Stimulated activated CD4-positive, alpha-beta T cell treated with anti-CD3 and anti-CD28 coated beads, TNF-alpha, amount 100 ng/mL, for 48 hours (primary cell): ENCODE measurements around the gene NSD1.

Experiments used
- DNase-seq, 3 donors: peaks; one replicate each; pipeline ENCODE4 v3.0.0-alpha.2; 2020; ENCODE audit warnings: low read depth in 3 of 3

Gene NSD1

DNA sequence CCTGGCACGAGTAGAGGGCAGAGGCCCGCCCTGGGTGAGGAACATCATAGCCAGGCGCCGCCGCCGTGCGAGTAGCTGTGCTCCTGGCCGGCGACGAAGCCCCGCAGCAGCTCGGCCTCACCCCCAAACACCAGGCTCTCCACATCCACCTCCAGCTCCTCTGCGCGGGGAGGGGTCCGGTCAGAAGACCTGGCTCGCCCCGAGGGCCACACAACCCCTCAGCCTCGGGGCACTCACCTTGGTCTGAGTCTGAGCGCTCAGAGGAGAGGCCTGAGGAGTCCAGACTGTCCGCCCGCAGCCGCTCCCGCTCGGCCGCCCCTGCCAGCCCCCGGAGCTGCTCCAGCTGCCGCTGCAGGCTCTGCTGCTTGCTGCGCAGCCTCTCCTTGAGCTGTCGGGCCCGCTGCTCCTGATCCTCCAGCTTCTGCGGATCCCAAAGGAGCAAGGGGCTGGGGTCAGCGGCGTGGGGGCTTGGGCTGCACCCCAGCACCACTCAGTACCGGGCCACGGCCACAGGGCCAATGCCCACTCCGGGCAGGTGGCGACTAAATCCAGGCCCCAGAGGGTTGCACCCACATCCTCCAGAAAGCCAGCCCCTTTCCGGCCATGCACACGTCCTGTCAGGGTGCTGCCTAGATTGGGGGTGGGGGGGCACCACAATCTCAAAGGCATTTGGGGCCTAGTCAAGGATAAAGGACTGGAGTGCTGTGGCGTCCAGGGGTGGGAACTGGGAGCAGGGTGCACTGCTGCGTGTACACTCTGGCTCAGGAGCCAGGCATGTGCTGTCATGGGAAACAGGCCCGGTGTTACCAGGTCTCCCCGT, 174.2 kb downstream of the NSD1 start:
- DNase-seq = no peak

GRCh38 chr5:177308740-177309139, 175.2 kb downstream of the NSD1 start:
- no peak for DNase-seq

GRCh38 chr5:177309351-177310191, 176.0 kb downstream of the NSD1 start:
- peak; percentile 60 to 66 (median 66) for DNase-seq

- no peak for DNase-seq
Measured at GRCh38 chr5:177310332-177310731, 176.8 kb downstream of the NSD1 start.

- DNase-seq = no peak
Measured at GRCh38 chr5:177310757-177311391, 177.3 kb downstream of the NSD1 start.

- DNase-seq = no peak
Measured at GRCh38 chr5:177311392-177311722, 177.8 kb downstream of the NSD1 start.

DNA sequence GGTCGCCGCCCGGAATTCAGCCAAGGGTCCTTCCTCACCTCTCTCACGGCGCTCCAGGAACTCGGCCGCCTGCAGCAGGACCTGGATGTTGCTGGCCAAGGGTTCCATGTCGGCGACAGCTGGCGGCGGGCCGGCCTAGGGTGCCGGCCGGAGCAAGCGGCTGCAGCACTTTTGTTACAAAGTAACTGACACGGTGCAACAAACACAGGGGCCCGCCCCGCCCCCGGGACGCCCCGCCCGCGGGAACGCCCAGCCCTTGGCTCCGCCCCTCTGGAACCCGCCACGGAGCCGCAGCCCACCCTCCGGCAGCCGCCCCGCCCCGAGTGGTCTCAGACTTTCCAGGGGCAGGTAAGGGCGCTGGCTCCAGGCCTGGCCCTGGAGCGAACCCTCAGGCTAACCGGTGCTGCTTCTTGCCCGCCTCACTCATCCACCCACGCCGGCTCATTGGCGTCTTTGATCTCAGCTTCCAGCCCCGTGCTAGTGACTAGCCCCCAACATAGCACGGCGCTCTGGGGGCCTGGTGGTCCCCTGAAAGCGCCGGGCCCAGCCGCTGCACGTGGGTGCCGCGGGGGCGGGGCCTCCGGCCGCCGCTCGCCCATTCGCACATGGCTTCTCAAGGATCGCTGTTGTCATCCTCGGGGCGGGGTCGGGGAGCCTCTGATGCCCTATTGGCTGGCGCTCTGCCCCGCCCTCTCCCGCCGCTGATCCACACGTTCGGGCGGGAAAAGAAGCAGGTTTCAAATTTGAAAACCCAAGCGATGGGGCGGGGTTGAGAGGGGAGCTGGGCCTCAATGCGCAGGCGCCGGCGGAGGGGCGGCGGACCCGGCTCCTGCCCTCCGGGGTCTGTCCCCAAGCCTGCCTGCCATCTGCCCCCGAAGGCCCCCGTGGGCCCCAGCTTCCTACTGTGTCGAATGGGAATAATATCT, 178.4 kb downstream of the NSD1 start, which contains the start of gene MXD3:
MXD3 (minus strand) TSS at position 176 of the 926 bp plus-strand sequence; CDS start at position 108, 68 bp downstream.
- DNase-seq = peak; percentile 97 to 98 (median 98)

- DNase-seq = peak in 1 of 3 donors; percentile 45
Measured at GRCh38 chr5:177312649-177313181, 179.1 kb downstream of the NSD1 start.

DNA sequence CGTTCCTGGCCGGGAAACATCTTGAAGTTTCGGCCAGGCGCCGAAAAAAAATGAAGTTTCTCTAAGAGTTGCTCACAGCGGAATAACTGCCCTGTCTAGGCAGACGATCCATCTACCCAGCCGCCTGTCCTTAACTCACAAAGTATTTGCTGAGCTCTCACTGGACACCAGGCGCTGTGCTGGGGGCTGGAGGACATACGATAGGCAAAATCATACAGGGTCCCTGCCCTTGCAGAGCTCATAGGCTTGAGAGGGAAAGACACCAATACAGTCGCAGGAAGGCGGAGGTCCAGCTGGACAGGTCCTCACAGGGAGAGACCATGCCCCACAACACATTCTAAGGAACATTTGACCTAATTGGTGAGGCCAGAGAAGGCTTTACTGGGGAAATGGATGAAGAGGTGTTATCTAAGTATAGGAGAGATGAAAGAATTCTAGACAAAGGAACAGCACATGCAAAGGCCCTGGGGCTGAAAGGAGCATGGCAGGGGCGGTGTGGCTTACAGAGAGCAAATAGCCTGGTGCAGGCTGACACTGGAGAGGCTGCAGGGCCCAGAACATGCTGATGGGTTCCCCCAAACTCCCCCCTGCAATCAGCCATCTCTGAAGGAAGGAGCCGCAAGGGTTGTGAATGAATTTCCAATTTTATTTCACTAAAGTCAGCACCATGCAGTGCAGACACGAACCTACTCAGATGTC, 180.1 kb downstream of the NSD1 start:
- DNase-seq = no peak

- no peak for DNase-seq
Measured at GRCh38 chr5:177314376-177315342, 181.1 kb downstream of the NSD1 start.

DNA sequence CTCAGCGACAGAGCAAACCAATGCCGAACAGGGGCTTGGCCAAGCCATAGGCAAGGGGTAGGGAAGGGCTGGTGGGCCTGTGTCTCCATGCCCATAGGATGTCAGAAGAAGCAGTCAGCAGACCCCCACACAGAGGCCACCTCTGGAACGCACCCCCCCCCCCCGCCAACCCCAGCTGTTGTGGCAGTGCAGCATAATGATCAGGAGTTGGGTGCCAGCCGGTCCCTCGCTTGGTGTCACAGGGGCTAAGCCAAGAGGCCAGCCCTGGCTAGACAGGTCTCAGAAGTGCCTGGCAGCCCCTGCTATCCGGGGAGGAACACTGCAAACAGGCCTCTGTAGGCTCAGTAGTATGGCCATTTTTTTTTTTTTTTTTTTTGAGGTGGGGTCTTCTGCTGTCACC, 181.8 kb downstream of the NSD1 start:
- no peak for DNase-seq

DNA sequence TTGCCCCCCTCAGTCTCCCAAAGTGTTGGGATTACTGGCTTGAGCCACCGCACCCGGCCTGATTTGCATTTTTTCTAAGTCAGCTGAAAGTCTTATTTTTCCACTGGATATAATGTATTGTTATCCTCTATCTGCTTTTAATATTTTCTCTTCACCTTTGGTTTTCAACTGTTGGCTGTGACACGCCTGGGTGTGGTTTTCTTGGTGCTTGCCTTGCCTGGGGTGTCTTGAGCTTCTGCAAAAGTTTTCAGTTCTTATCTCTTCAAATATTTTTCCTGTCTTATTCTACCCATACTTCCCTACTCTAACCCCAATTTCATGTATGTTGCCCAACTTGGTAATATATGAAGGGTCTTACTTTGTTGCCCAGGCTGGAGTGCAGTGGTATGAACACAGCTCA, 182.4 kb downstream of the NSD1 start:
- DNase-seq = no peak

GRCh38 chr5:177317959-177318377, 184.4 kb downstream of the NSD1 start:
- DNase-seq = peak; percentile 54 to 62 (median 56)

DNA sequence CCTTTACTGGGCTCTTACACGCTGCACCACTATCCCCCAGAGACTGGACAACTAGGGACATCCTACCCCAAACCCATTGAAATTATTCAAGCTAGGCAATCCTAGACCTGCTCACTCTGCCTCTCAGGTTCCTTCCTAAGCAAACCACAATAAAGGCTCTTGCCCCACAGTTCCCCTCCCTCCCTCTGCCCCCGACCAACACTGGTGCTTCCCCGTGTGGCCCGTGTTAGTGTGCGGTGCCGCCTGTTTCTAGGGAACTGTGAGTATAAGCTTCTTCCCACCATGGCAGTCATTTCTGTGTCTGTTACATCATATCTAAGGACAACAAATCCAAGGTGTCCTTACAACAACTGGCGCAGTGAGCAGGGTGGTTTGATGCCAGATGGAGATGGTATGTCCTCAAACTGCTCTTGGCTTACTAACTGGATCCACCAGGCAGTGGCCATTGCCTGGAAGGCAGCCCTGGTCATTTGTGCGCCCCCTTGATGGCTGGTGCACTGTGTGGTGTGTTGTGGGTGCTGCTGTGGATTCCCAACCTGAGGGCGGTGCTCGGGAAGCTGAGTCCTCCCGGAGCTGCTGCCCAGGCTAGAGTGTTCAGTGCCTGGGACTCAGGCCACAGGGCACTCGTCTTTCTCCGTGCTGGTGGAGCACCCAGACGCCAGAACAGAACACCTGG, 186.5 kb downstream of the NSD1 start:
- no peak for DNase-seq

DNA sequence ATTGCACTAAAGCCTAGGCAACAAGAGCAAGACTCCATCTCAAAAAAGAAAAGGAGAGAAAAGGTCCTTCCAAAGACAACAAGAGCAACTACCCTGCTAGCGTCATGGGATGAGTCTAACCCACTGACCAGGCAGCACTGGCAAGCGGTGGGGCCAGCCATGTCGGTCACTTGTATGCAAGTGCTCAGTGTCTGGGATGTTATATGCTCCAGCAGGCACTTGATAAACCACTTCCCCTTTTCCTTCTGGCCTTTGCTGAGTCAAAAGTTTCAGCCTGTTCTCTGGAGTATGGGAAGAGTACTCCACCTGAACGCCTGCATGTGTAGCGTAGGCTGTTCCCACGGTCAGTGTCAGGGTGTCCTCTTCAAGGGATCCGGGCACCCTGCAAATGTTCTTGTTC, 187.3 kb downstream of the NSD1 start:
- DNase-seq = no peak

DNA sequence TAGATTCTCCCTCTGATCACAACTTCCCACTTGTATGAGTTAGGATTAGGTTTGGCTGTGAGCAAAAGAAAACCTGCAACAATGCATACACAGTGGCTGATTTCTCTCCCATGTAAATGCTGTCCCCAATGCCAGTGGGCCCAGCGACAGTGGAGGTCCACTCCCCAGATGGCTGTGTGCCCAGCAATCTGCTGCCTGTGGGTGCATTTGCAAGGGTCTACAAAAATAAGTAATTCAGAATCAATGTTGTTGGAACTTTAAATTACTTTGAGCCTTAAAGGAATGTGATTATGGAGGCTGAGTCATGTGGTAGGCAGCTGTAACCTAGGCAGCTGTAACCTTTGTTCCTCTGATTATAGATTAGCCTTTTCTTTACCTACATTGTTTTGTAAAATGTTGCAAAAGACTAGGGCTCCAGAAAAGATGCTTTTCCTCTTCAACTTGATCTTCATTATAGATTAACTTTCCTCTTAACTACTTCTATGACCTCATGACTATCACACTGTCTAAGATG, 192.4 kb downstream of the NSD1 start:
- no peak for DNase-seq

DNA sequence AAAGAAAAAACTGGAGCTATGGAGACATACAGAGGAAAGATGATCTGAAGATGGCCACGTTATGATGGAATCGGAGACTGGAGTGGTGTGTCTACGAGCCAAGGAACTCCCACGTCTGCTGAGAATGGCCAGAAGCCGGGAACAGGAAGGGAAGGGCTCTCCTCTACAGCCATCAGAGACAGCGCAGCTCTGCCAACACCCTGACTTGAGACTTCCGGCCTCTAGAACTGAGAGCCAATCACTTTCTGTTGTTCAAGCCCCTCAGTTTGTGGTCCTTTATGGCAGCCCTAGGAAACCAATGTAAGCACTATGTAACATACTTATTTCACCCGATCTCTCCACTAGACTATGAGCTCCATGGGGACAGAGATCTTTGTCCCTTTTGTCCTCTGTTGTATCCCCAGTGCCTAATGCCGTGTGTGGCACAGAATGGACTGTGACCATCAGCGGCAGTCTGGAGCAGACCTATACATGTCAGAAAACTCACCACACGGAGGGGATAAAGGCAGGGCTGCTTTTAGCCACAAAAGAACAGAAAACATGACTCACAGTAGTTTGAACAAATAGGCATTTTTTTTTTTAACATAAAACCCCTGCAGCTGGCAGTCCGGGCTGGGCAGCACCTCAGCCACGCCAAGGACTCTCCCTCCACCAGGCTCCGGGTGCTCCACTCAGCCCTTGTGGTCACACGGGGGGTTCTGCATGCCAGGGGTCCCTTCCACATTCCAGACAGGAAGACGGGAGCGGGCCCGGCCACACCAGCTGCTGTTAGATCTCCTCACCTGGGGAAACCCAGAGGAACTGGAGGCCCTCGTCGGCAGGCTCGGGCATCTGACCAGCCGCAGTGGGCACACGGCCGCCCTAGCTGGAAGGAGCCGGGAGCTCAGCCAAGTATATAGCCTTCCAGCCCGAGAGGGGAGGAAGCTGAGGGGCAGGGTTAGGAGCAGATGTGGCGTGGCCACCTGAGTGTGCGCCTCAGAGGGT, 194.3 kb downstream of the NSD1 start:
- DNase-seq = no peak
